C4-2B (cell line): ENCODE results near the gene CCNY.

Experiments used
- H3K27ac ChIP-seq: fragments of 450-650 bp; 2 replicates; pipeline ENCODE4 v1.5.1; 2017
- ZFX ChIP-seq: fragments of 450-650 bp; IDR thresholded peaks from 2 replicates; pipeline ENCODE4 v1.6.1; 2017
- TF ChIP-seq, protein P1 (sequence below): fragments of 450-650 bp; conservative IDR thresholded peaks from 2 replicates; pipeline ENCODE4 v1.5.1; 2017; ENCODE audit warnings: mild to moderate bottlenecking

CCNY gene

DNA sequence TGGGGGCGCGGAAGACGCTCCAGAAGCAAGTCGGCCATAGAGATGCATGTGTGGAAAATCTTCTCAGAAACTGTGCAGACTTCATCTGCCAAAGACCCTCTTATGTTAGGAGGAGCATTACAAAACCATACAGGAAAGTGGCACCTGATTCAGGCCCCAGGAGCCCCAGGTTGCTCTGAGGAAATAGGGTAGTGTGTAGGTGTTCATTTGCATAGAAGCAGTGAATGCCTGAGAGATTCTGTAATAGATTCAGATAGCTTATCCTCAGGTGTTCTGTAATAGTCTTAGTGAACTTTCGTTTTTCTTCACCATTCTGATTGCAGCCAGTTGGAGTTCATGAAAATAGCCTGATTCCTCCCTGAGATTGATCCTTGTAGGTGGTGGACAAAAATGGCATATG, 162.4 kb downstream of the CCNY start:
- H3K27ac ChIP-seq = no peak overlapping the region
- no peak for TF ChIP-seq ZFX
- TF ChIP-seq, protein P1, sequence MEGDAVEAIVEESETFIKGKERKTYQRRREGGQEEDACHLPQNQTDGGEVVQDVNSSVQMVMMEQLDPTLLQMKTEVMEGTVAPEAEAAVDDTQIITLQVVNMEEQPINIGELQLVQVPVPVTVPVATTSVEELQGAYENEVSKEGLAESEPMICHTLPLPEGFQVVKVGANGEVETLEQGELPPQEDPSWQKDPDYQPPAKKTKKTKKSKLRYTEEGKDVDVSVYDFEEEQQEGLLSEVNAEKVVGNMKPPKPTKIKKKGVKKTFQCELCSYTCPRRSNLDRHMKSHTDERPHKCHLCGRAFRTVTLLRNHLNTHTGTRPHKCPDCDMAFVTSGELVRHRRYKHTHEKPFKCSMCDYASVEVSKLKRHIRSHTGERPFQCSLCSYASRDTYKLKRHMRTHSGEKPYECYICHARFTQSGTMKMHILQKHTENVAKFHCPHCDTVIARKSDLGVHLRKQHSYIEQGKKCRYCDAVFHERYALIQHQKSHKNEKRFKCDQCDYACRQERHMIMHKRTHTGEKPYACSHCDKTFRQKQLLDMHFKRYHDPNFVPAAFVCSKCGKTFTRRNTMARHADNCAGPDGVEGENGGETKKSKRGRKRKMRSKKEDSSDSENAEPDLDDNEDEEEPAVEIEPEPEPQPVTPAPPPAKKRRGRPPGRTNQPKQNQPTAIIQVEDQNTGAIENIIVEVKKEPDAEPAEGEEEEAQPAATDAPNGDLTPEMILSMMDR = no peak

DNA sequence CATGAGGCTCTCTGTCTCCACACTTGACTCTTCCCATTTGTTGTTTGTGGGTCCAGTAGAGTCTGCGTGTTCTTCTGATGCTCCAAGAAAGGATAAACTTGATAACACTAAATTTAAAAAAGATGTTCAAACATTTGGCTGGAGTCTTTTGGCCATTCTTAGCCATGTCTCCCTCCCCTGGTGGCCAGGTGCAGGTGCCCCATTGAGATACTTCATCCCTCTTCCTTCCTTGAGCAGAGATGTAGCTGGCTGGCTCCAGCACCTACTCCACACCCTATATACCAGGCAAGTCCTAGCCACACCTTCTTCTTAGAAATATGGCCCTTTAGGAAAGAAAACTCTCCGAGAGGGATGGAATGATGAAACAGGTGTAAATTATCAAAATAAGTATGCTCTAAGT, 165.6 kb downstream of the CCNY start:
- no peak for TF ChIP-seq ZFX
- TF ChIP-seq, protein P1 = peak; percentile 24
- no peak overlapping the region for H3K27ac ChIP-seq

DNA sequence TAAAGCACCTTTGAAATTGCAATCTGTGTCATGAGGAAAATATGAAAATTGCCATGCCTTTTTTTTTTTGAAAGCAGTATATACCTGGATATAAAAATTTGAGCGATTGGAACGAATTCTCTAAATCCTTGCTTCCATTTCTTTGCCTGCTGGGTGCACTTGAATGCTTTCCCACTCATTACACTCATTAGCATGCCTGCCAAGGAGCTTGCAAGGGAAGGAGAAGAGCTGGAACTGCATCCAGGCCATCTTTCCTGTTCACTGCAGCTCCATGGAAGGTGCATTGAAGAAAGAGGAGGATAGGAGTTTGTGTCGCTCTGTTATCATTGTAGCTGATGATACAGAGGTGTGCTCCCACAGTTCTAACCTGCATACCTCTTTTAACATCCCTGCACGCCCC, 166.4 kb downstream of the CCNY start:
- TF ChIP-seq, protein P1 = no peak
- no peak for TF ChIP-seq ZFX
- H3K27ac ChIP-seq = no peak overlapping the region

DNA sequence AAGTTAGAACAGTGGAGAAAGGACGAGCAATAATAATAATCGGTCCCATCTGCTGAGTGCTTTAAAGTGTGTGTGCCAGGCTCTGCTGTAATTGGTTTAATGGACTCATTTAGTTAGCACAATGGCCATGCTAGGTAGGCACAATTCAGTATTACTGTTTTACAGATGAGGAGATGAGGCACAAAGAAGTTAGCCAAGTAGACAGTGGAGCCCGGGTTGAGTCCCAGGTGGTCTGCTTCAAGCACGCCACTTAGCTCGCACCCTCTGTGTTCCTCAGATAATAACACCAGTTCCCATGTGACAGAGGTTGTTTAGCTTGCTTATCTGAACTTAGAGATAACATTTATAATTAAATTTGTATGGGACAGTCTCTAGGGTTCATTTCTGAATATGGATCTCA, 167.3 kb downstream of the CCNY start:
- TF ChIP-seq, protein P1 = no peak
- TF ChIP-seq ZFX = no peak
- H3K27ac ChIP-seq = no peak overlapping the region

DNA sequence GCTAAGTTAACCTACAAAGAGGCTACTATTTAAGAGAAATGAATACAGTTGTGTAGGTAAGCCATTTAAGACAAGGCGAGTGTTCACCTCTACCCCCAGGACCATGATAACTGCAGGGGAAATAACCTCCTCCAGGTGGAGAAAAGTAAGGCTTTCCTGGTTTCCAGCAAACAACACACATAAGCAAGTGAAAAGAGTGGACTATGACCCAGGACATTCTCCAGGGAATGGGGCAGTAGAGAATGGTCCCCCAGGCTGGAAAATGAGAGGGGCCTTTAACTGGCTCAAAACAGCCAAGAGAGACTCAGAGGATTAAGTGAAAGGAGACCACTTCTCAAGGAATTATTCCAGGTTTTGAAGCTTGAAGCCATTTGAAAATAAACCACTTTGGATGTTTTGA, 167.8 kb downstream of the CCNY start:
- H3K27ac ChIP-seq = no peak overlapping the region

DNA sequence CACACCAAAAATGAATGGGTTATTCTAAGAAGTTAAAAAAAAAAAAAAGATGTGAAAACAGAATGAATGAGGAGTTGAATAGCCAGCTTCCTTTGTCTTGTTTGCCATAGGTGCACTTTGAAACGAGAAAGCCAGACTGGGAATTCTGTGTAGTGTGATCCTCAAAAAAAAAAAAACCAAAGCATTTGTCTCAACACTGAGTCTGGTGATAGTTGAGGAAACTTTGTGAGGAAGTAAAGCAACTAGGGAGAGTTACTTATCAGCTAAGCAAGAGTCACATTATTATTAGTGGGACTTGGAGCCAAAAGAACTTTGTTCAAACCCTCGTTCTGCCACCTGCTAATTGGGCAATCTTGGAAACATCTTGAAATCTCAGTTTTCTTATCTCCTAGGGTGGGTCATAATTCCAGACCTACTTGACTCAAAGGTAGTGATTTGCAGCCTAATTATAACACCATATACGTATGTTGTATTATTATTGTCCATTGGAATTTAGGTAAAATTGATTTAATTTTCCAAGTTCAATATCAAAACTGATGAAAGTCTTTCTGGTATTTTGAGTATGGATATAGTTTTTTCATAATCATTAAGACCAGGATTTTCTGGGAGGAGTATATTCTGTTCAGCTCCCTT, 169.0 kb downstream of the CCNY start:
- no peak for TF ChIP-seq ZFX
- TF ChIP-seq, protein P1 = no peak
- H3K27ac ChIP-seq = no peak overlapping the region

More for the DNA sequence above, 167.8 kb downstream of the CCNY start:
- TF ChIP-seq, protein P1 = no peak
- no peak for TF ChIP-seq ZFX

DNA sequence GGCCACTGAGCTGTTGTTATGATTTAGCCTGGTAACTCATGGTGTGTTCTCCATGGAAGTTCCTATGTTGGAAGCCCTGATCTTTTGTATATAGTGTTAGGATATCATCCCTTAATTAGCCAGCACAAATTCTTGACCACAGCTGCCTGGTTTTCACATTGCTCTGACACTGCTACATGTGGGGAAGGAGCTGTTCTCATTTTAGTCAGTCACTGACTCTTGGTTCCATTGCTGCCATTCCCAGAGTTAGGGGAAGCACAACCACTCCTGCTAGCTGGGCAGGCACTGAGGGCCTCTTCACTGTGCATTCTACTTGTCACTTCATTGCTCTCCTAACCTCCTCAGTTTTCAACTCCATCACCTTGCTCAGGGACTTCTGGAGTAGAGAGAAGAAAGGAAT, 170.4 kb downstream of the CCNY start:
- TF ChIP-seq, protein P1 = no peak
- TF ChIP-seq ZFX = no peak
- no peak overlapping the region for H3K27ac ChIP-seq
